ENCODE measurements around the gene ZNF697. TPM values are rescaled to one million over a fixed set of nuclear protein-coding genes. Genes with fewer than 3 reads are reported as not detected.
"Not testable (repeated sequence)": the region's sequence is repeated elsewhere in the genome, so short reads cannot be mapped to it uniquely, and the experiment has no call there.

The ZNF697 gene
- total RNA-seq, 4 donors from 2014 or later: 2.4 to 25.5 (median 7.9) TPM

- Histone ChIP-seq H3K36me3 (no peaks in the 10 kb centered on the region), H3K4me1 (no peaks in the 10 kb centered on the region), H3K4me3 (no peak overlapping the region), H3K27me3 (no peaks in the 10 kb centered on the region), H3K27ac (no peak overlapping the region), H3K9me3 (no peaks in the 10 kb centered on the region)
- intact Hi-C loops (cut with DNase I; ENCODE audit: low total_unique reads): no loop called here
- DNase-seq: no peak
- TF ChIP-seq, protein P1, sequence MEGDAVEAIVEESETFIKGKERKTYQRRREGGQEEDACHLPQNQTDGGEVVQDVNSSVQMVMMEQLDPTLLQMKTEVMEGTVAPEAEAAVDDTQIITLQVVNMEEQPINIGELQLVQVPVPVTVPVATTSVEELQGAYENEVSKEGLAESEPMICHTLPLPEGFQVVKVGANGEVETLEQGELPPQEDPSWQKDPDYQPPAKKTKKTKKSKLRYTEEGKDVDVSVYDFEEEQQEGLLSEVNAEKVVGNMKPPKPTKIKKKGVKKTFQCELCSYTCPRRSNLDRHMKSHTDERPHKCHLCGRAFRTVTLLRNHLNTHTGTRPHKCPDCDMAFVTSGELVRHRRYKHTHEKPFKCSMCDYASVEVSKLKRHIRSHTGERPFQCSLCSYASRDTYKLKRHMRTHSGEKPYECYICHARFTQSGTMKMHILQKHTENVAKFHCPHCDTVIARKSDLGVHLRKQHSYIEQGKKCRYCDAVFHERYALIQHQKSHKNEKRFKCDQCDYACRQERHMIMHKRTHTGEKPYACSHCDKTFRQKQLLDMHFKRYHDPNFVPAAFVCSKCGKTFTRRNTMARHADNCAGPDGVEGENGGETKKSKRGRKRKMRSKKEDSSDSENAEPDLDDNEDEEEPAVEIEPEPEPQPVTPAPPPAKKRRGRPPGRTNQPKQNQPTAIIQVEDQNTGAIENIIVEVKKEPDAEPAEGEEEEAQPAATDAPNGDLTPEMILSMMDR (IDR thresholded peaks at IDR 0.05): no peak
- no peak for TF ChIP-seq POLR2A (IDR thresholded peaks at IDR 0.05)
Observed at GRCh38 chr1:119606394-119606793, 41.7 kb downstream of the ZNF697 start.

DNA sequence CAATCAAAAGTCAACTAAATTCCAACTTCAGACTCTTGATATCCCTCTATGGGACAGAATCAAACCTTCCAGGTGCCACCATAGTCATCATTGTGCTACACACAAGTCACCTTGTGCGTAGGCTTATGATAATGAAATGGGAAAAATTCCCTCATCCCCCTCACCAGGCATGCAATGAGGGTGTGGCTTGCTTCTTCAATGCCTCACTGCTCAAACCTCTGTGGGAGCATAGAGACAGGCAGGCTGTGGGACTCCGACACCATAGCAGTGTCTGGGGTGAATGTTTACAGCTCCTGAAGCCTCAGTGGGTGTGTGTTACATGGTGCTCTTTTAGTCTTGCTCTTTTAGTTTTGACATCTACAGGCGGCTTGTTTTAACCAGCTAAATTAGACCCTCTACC lies 42.4 kb downstream of the ZNF697 start:
- DNase-seq: no peak
- intact Hi-C loops (cut with DNase I; ENCODE audit: low total_unique reads): no loop called here
- H3K36me3 ChIP-seq: no peaks in the 10 kb centered on the region
- no peaks in the 10 kb centered on the region for H3K9me3 ChIP-seq
- no peaks in the 10 kb centered on the region for H3K27me3 ChIP-seq
- H3K4me1 ChIP-seq: no peaks in the 10 kb centered on the region
- H3K27ac ChIP-seq: no peak overlapping the region
- H3K4me3 ChIP-seq: no peak overlapping the region
- TF ChIP-seq POLR2A (IDR thresholded peaks at IDR 0.05): no peak
- TF ChIP-seq, protein P1 (IDR thresholded peaks at IDR 0.05): no peak

DNA sequence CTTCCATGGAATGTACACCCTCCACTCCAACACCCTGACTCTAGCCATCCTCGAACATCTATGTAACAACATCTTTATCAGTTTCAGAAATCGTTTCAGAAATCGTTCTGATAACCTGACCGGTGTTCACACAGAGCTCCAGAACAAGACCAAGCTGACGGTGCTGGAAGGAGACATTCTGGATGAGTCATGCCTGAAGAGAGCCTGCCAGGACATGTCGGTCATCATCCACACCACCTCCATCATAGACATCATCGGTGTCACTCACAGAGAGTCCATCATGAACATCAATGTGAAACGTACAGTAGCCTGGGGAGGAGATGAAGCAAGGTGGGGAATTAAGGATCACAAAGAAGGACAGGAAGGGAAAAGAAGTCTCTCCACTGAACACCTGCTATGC lies 43.0 kb downstream of the ZNF697 start:
- intact Hi-C loops (cut with DNase I; ENCODE audit: low total_unique reads); H3K27me3 ChIP-seq; DNase-seq; H3K4me1 ChIP-seq; H3K36me3 ChIP-seq; H3K9me3 ChIP-seq; H3K27ac ChIP-seq; H3K4me3 ChIP-seq: not testable (repeated sequence)

- intact Hi-C loops (cut with DNase I; ENCODE audit: low total_unique reads): no loop called here
- no peaks in the 10 kb centered on the region for H3K36me3 ChIP-seq
- H3K9me3 ChIP-seq: no peaks in the 10 kb centered on the region
- no peak for TF ChIP-seq POLR2A (IDR thresholded peaks at IDR 0.05)
- TF ChIP-seq, protein P1 (IDR thresholded peaks at IDR 0.05): no peak
- H3K27me3 ChIP-seq: no peaks in the 10 kb centered on the region
- H3K4me3 ChIP-seq: no peak overlapping the region
- no peak overlapping the region for H3K27ac ChIP-seq
- DNase-seq: no peak
- no peaks in the 10 kb centered on the region for H3K4me1 ChIP-seq
Observed at GRCh38 chr1:119603695-119604094, 44.4 kb downstream of the ZNF697 start.

GRCh38 chr1:119603241-119603640 lies 44.8 kb downstream of the ZNF697 start:
- DNase-seq; H3K4me1 ChIP-seq; H3K27ac ChIP-seq; H3K4me3 ChIP-seq; H3K27me3 ChIP-seq; H3K36me3 ChIP-seq; H3K9me3 ChIP-seq; intact Hi-C loops (cut with DNase I; ENCODE audit: low total_unique reads): not testable (repeated sequence)

DNA sequence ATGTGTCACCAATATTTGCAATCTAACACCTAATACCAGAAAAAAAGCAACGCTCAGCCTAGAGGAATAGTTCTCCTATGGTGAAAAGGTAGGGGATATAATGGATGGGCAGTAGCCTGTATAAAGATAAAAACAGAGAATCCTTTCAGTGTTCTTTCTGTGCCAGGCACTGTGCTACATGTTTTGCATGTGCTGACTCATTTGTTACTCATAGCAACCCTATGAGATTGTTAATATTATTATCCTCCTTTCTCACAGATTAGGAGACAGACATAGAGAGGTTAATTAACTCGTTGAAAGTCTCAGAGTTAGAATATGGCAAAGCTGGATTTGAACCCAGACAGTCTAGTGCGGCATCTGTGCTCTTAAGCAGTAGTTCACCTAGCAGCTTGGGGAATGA lies 45.3 kb downstream of the ZNF697 start:
- H3K27ac ChIP-seq; H3K36me3 ChIP-seq; H3K9me3 ChIP-seq; H3K4me1 ChIP-seq; H3K27me3 ChIP-seq; DNase-seq; intact Hi-C loops (cut with DNase I; ENCODE audit: low total_unique reads); H3K4me3 ChIP-seq: not testable (repeated sequence)

DNA sequence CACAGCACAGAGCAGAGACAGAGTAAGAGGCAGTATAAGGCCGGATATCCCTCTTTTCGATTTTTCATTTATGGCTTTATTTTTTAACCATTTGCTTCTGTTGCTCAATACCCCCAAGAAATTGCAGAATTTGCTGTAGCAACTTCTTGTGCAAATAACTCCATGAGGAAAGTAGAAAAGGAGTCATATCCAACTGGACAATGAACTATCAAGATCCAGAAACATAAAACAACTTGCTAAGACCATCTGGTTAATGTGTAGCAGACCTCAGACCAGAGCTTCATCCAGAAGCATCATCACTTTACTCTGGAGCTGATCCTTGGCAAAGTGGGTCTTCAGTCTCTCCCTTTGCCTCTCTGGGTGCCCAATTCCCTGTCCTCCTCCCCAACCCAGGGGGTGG lies 45.9 kb downstream of the ZNF697 start:
- Histone ChIP-seq H3K27ac (no peak overlapping the region), H3K9me3 (no peaks in the 10 kb centered on the region), H3K4me3 (no peak overlapping the region), H3K27me3 (no peaks in the 10 kb centered on the region), H3K36me3 (no peaks in the 10 kb centered on the region), H3K4me1 (no peaks in the 10 kb centered on the region)
- TF ChIP-seq, protein P1 (IDR thresholded peaks at IDR 0.05): no peak
- no peak for TF ChIP-seq POLR2A (IDR thresholded peaks at IDR 0.05)
- intact Hi-C loops (cut with DNase I; ENCODE audit: low total_unique reads): no loop called here
- DNase-seq: no peak
